SK-N-MC (cell line): ENCODE measurements around the gene DAB1.

ENCODE experiments used
- DNase-seq: peaks from one replicate; pipeline ENCODE4 v3.0.0-alpha.2; 2011; ENCODE audit warnings: low read depth, low spot score
- H3K27ac ChIP-seq: fragments of 200-600 bp; sonication (generic); 2 replicates; pipeline ENCODE4 v1.5.1; 2016; ENCODE audit warnings: mixed run types
- H3K36me3 ChIP-seq: fragments of 200-600 bp; sonication (generic); 2 replicates; pipeline ENCODE4 v1.6.1; 2017; ENCODE audit warnings: antibody characterized with exemption, low read length, mixed read lengths; ENCODE audit not compliant: insufficient read depth
- H3K4me3 ChIP-seq: fragments of 200-600 bp; sonication (generic); 2 replicates; pipeline ENCODE4 v1.5.1; 2016
- H3K9ac ChIP-seq: fragments of 200-600 bp; sonication (generic); 2 replicates; pipeline ENCODE4 v1.8.0; 2017; ENCODE audit warnings: mixed run types, mixed read lengths; ENCODE audit not compliant: insufficient read length
- H3K9me3 ChIP-seq: fragments of 200-600 bp; sonication (generic); 2 replicates; pipeline ENCODE4 v1.6.1; 2017; ENCODE audit warnings: low read depth, mild to moderate bottlenecking, antibody characterized with exemption, low read length, moderate library complexity, mixed read lengths
- EZH2 ChIP-seq: fragments of 200-600 bp; sonication (generic); IDR thresholded peaks from one replicate; pipeline ENCODE4 v1.6.1; 2017; ENCODE audit warnings: antibody characterized with exemption
- FOXP2 ChIP-seq: optimal IDR thresholded peaks from 2 replicates; pipeline ENCODE3; 2011; ENCODE audit warnings: mild to moderate bottlenecking, moderate library complexity; ENCODE audit not compliant: insufficient read depth; ENCODE audit errors: extremely low read length, control extremely low read depth
- POLR2AphosphoS5 ChIP-seq: IDR thresholded peaks from 2 replicates; pipeline ENCODE4 v1.6.1; 2012; ENCODE audit warnings: mild to moderate bottlenecking, low read depth, low read length, borderline replicate concordance

The DAB1 gene

DNA sequence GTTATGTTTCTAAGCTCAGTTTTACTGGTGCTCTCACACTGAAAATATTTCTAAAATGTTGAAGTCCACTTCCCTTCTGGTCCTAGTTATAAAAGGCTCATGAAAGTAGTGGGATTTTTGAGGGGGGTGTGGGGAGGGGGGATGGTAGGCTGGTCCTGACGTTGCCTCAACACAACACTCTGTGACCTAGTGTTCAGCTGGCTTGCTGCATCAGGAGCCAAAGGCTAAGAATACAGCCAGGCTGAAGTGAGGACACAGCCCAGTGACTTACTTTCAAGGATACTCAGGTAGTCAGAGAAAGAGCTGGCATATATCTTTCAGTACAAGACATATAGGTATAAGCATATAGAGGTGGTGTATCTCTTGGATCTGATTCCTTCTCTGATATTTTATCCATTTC is 306.1 kb downstream of the DAB1 start:
- TF ChIP-seq FOXP2 (no peak), EZH2 (no peak), POLR2AphosphoS5 (no peak)

DNA sequence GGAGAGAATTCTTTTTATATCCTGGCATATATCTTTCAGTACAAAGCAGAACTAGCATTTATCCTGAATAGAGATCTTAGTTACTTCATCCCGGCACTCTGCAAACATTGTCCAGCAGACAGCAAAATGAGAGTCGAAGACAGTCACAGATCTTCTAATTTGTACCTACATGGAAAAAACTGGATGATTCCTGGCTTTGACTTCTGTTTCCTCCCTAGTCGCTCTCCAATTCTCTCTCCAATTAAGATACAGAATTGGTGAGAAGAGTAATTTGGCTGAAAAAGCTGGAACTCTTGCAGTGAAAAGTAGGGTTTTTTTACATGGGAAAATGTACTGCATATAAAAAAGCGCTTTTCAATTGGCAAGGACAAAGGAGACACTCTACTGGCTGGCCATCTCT is 307.0 kb downstream of the DAB1 start:
- Histone ChIP-seq H3K4me3 (no peak overlapping the region), H3K9me3 (no peaks in the 10 kb centered on the region), H3K27ac (no peak overlapping the region), H3K9ac (no peak overlapping the region), H3K36me3 (no peaks in the 10 kb centered on the region)
- DNase-seq: no peak
- no peak for TF ChIP-seq FOXP2
- TF ChIP-seq EZH2: no peak
- no peak for TF ChIP-seq POLR2AphosphoS5

More for the DNA sequence above, 306.1 kb downstream of the DAB1 start:
- DNase-seq: no peak
- no peaks in the 10 kb centered on the region for H3K9me3 ChIP-seq
- H3K27ac ChIP-seq: no peak overlapping the region
- no peaks in the 10 kb centered on the region for H3K36me3 ChIP-seq
- H3K4me3 ChIP-seq: no peak overlapping the region
- no peak overlapping the region for H3K9ac ChIP-seq

DNA sequence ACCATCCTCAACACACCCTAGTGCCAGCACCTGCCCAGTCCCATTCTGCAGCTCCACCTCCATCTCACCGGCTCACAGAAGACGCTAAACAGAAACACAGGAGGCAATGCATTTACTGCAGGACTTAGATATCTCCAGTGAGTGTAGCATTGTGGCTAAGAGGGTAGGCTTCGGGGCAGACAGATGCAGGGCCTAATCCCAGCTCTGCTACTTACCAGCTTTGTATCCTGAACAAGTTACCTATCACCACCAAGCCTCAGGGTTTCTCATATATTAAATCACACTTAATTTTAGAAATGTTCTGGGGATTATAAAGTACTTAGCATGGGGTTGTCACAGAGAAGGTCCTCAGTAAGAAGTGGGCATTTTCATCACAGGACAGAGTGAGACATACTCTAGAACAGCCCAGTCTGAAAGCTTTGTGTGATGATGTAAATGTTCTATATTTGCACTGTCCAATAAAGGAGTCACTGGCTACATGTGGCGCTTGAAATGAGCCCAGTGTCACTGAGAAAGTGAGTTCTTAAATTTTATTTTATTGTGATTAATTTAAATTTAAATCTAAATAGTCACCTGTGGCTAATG is 308.7 kb downstream of the DAB1 start:
- Histone ChIP-seq H3K9me3 (no peaks in the 10 kb centered on the region), H3K4me3 (no peak overlapping the region), H3K36me3 (no peaks in the 10 kb centered on the region), H3K9ac (no peak overlapping the region), H3K27ac (no peak overlapping the region)
- DNase-seq: no peak
- no peak for TF ChIP-seq POLR2AphosphoS5
- no peak for TF ChIP-seq EZH2
- TF ChIP-seq FOXP2: no peak

DNA sequence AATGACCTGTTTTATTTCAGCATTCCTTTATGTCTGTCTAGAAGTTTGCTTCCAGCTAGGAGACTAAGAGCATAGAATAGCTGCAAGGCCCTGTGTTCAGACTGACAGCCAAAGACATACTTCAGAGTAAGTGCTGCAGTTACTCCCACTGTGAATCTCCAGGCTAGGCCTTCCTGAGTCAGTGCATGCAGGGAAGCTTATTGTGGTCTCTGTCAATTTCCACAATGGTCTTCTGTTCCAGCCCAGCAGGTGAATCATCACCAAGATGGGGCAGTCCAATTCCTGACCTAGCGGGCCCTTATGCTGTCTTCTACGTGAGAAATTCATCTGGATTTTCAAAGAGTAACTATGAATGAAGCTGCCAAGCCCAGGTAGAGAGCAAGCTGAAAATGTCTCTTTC is 311.7 kb downstream of the DAB1 start:
- Histone ChIP-seq H3K36me3 (no peaks in the 10 kb centered on the region), H3K9me3 (no peaks in the 10 kb centered on the region), H3K27ac (no peak overlapping the region), H3K9ac (no peak overlapping the region), H3K4me3 (no peak overlapping the region)
- DNase-seq: no peak
- no peak for TF ChIP-seq EZH2
- TF ChIP-seq POLR2AphosphoS5: no peak
- TF ChIP-seq FOXP2: no peak

DNA sequence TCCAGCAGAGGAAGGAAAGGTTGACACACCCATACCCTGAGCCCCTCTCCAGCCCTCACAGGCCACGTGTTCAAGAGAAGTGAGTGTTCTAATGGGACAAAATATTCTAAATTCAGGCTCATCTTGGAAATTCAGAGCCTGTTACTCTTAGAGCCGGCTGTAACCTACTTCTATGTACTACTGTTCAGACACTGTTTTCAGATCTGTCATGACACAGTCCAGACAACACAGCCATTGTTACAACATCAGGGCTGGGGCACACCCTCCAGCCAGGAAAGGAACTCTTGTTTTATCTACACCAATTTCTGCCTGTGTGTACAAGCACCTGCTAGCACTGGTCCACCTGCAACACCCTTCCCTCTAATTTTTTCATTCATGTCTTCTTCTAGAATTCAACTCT is 312.7 kb downstream of the DAB1 start:
- no peak for DNase-seq
- TF ChIP-seq EZH2 (no peak), POLR2AphosphoS5 (no peak), FOXP2 (no peak)
- Histone ChIP-seq H3K9ac (no peak overlapping the region), H3K27ac (no peak overlapping the region), H3K4me3 (no peak overlapping the region), H3K36me3 (no peaks in the 10 kb centered on the region), H3K9me3 (no peaks in the 10 kb centered on the region)

DNA sequence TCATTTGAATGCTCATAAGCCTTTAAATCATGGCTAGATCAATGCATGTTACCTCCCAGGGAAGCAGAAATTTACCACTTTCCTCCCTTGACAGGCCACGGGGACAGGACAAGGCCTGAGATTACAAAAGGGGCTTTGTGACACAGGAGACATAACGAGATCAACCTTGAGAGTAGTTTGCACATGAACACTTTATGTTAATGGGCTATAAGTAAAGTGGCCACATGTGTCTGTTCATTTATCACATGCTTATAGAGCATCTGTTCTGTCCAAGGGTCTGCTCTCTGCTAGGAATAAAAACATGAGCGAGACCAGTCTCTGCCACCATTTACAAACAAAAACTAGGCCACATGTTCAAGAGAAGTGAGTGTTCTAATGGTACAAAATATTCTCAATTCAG is 314.0 kb downstream of the DAB1 start:
- no peak for DNase-seq
- no peaks in the 10 kb centered on the region for H3K36me3 ChIP-seq
- TF ChIP-seq FOXP2 (no peak), EZH2 (no peak), POLR2AphosphoS5 (no peak)
- H3K27ac ChIP-seq: no peak overlapping the region
- H3K4me3 ChIP-seq: no peak overlapping the region
- H3K9me3 ChIP-seq: no peaks in the 10 kb centered on the region
- H3K9ac ChIP-seq: no peak overlapping the region

DNA sequence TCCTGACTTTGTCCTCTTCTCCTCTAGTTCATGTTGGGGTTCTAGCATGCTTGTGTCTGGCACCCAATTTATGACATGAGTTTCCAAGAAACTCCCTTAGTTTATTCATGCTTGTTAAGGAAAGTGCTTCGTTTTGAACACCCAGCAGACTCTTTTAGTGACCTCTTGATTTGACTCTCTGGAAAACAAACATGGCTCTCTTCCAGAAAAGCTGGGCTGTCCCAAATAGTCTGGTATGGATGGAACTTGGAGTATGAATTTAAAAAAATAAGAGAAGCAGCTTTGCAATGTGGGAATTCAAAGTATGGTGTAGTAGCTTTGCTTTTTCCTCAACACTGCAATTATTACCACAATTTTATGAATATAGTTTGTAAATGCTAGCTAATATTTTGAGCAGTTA is 314.6 kb downstream of the DAB1 start:
- no peaks in the 10 kb centered on the region for H3K36me3 ChIP-seq
- no peak overlapping the region for H3K4me3 ChIP-seq
- H3K27ac ChIP-seq: no peak overlapping the region
- H3K9me3 ChIP-seq: no peaks in the 10 kb centered on the region
- TF ChIP-seq FOXP2: no peak
- TF ChIP-seq EZH2: no peak
- TF ChIP-seq POLR2AphosphoS5: no peak
- DNase-seq: no peak
- no peak overlapping the region for H3K9ac ChIP-seq

DNA sequence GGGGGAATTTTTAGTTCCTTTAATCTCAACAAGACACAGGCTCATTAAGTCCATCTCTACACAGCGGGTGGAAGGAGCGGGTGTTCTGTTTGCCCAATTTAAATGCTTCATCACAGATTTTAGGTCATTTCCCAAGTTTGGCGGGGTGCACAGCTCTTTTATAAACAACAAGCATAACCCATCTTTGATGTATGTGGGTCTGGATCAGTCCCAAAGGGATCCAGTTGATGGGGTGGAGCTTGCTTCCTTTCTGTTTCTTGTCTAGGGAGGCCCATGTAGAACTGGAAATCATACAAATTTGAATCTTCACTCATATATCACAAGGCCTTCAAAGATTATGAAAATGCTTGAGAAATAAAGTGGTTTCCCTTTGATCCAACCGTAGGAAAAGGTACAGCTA is 317.6 kb downstream of the DAB1 start:
- H3K9me3 ChIP-seq: no peaks in the 10 kb centered on the region
- no peak overlapping the region for H3K9ac ChIP-seq
- TF ChIP-seq POLR2AphosphoS5: no peak
- TF ChIP-seq FOXP2: no peak
- TF ChIP-seq EZH2: no peak
- H3K36me3 ChIP-seq: no peaks in the 10 kb centered on the region
- H3K27ac ChIP-seq: no peak overlapping the region
- no peak for DNase-seq
- no peak overlapping the region for H3K4me3 ChIP-seq

DNA sequence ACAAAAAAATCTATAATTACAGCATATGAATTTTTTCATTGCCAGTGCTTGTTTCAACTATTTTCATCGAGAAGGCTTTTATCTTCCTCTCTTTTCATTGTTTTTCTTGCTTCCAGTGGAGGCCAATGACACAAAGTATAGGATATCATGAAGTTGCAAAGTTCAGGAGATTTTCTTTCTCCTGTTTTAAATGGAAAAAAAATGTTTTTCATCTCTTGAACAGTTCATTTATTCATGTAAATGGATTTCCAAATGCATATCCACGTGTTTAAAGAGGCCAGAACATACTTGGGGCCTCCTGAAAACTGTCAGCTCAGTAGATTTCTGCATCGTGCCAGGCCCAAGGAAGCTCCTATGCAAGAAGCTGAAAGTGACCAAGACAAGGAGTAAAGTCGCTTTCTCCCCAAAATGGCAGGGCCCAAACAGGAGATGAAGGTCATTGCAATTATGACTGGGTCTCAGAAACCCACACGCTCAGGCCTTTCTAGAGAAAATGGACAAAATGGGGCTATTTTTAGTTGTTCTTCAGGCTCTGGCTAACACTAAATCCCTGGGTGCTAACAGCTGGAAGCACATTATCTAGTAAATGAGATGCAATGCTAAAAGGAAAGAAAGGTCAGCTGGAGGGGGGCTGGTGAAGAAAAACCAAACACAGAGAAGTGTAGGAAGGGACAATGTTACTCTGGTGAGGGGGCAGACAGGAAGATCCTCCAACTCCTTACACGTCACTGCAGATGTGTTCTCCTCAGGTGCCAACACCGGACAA is 321.1 kb downstream of the DAB1 start:
- DNase-seq: no peak
- TF ChIP-seq POLR2AphosphoS5: no peak
- no peak for TF ChIP-seq FOXP2
- no peak for TF ChIP-seq EZH2
- no peaks in the 10 kb centered on the region for H3K36me3 ChIP-seq
- no peak overlapping the region for H3K27ac ChIP-seq
- no peak overlapping the region for H3K4me3 ChIP-seq
- H3K9ac ChIP-seq: no peak overlapping the region
- no peaks in the 10 kb centered on the region for H3K9me3 ChIP-seq
